HepG2 (cell line): ENCODE data around the gene SPDYE4. TPM values are rescaled to one million over a fixed set of nuclear protein-coding genes. Genes with fewer than 3 reads are reported as not detected.

Experiments used
- ATAC-seq: fragments of 200-7000 bp; cut with Tn5 transposase; 3 replicates; pipeline ENCODE4 v1.9.1; 2020; ENCODE audit warnings: mild to moderate bottlenecking, moderate library complexity
- BruUV-seq: library from RNA; stranded (reverse); fragments of 400-500 nt; replicated peaks from 2 replicates; lab custom pipeline; 2021; lab: Mats Ljungman, UMichigan
- CTCF ChIA-PET: fragments of 300-600 bp; formaldehyde crosslinking; extraction: SDS; loops from one replicate; lab custom pipeline; 2021; ENCODE audit warnings: low total read pairs, inconsistent platforms, low intra/inter-chr PET ratio; lab: Yijun Ruan, JAX
- POLR2A ChIA-PET: fragments of 350-600 bp; sonication (Branson Sonifier 250); formaldehyde crosslinking; loops from one replicate; lab custom pipeline; 2020; ENCODE audit warnings: antibody characterized with exemption, inconsistent platforms; lab: Yijun Ruan, JAX
- DNase-seq: peaks from one replicate; pipeline ENCODE4 v3.0.0-alpha.2; 2015; ENCODE audit warnings: low spot score
- FAIRE-seq: peaks from 3 replicates; lab custom pipeline; 2011; peaks lifted over from hg19 to GRCh38; lab: Jason Lieb, UNC
- H2AFZ ChIP-seq: one replicate; pipeline ENCODE4 v1.6.1; 2011; ENCODE audit warnings: low read length, inconsistent platforms
- H3K27ac ChIP-seq: fragments of 300-600 bp; 3 replicates; pipeline ENCODE4 v1.8.0; 2011; ENCODE audit warnings: mixed run types, mild to moderate bottlenecking, mixed read lengths, low read length, inconsistent platforms; ENCODE audit not compliant: insufficient read depth; ENCODE audit errors: extremely low read length
- H3K27me3 ChIP-seq, 2 experiments: fragments of 200-600 bp in 1 of 2; 2 replicates in 1 of 2; 3 replicates in 1 of 2; pipeline versions ENCODE4 v1.6.0 to v1.8.0; 2011; ENCODE audit warnings: low read length in 2 of 2, mild to moderate bottlenecking in 2 of 2, moderate library complexity in 2 of 2, inconsistent platforms in 1 of 2; ENCODE audit not compliant: insufficient read depth in 2 of 2, control insufficient read depth in 1 of 2
- H3K36me3 ChIP-seq, 2 experiments: fragments of 200-600 bp in 1 of 2; replicated peaks in 1 of 2; 2 replicates in 1 of 2; 3 replicates in 1 of 2; pipeline versions ENCODE4 v1.5.1 to v1.8.0; 2011; ENCODE audit warnings: low read length in 2 of 2, inconsistent platforms in 1 of 2; ENCODE audit not compliant: insufficient read depth in 2 of 2, control insufficient read depth in 1 of 2
- H3K4me1 ChIP-seq: 2 replicates; pipeline ENCODE4 v1.5.1; 2012; ENCODE audit warnings: low read length, inconsistent platforms; ENCODE audit not compliant: insufficient read depth
- H3K4me2 ChIP-seq: 2 replicates; pipeline ENCODE4 v1.6.0; 2011; ENCODE audit warnings: low read depth, low read length, inconsistent platforms
- H3K4me3 ChIP-seq, 3 experiments: fragments of 200-600 bp in 1 of 3; sonication (generic), shearing (Covaris generic) in 1 of 3; replicated peaks in 1 of 3; 2 replicates each; pipeline ENCODE4 v1.5.1; 2011 to 2016; ENCODE audit warnings: low read length in 3 of 3, inconsistent platforms in 2 of 3, low read depth in 2 of 3, mild to moderate bottlenecking in 2 of 3, control low read depth in 1 of 3, mixed read lengths in 1 of 3; ENCODE audit not compliant: insufficient read depth in 1 of 3
- H3K79me2 ChIP-seq: one replicate; pipeline ENCODE4 v1.6.1; 2011; ENCODE audit warnings: low read length, inconsistent platforms; ENCODE audit not compliant: insufficient read depth
- H3K9ac ChIP-seq: 2 replicates; pipeline ENCODE4 v1.6.0; 2011; ENCODE audit warnings: mild to moderate bottlenecking, low read depth, low read length, inconsistent platforms; ENCODE audit not compliant: insufficient read depth
- H3K9me3 ChIP-seq: 2 replicates; pipeline ENCODE4 v1.5.1; 2012; ENCODE audit warnings: mild to moderate bottlenecking, low read length
- H4K20me1 ChIP-seq: 2 replicates; pipeline ENCODE4 v1.6.0; 2011; ENCODE audit warnings: inconsistent platforms, mild to moderate bottlenecking, low read length, moderate library complexity; ENCODE audit not compliant: insufficient read depth
- CREB1 ChIP-seq, 2 experiments: fragments of 450-650 bp in 1 of 2; IDR thresholded peaks; 2 replicates each; pipeline ENCODE4 v1.6.1; 2016 to 2017; ENCODE audit warnings: control low read depth in 1 of 2, mild to moderate bottlenecking in 1 of 2, missing compliant biosample characterization in 1 of 2, missing genetic modification characterization in 1 of 2
- NR2F6 ChIP-seq, 2 experiments: IDR thresholded peaks; 2 replicates each; pipeline ENCODE4 v1.6.1; 2016; ENCODE audit warnings: antibody characterized with exemption in 1 of 2, mild to moderate bottlenecking in 1 of 2
- ZBTB8A ChIP-seq: sonication (generic); formaldehyde crosslinking; IDR thresholded peaks from 2 replicates; pipeline ENCODE4 v1.4.0; 2020; ENCODE audit warnings: mild to moderate bottlenecking, low read depth, missing genetic modification reagents, borderline replicate concordance
- ZMYM3 ChIP-seq: sonication (generic); formaldehyde crosslinking; IDR thresholded peaks from 2 replicates; pipeline ENCODE4 v1.5.1; 2020; ENCODE audit warnings: mild to moderate bottlenecking, missing genetic modification reagents
- ZMYM4 ChIP-seq: sonication (generic); formaldehyde crosslinking; IDR thresholded peaks from 2 replicates; pipeline ENCODE4 v1.8.1; 2023; ENCODE audit warnings: mild to moderate bottlenecking, missing genetic modification reagents
- ZNF570 ChIP-seq: sonication (generic); formaldehyde crosslinking; IDR thresholded peaks from 2 replicates; pipeline ENCODE4 v1.4.0; 2020; ENCODE audit warnings: mild to moderate bottlenecking, missing genetic modification reagents, borderline replicate concordance
- ZNF704 ChIP-seq: sonication (generic); formaldehyde crosslinking; IDR thresholded peaks from 2 replicates; pipeline ENCODE4 v1.8.1; 2023; ENCODE audit warnings: mild to moderate bottlenecking, inconsistent platforms, moderate library complexity, missing genetic modification reagents, borderline replicate concordance
- ZNF709 ChIP-seq: sonication (generic); formaldehyde crosslinking; IDR thresholded peaks from 2 replicates; pipeline ENCODE4 v1.5.0; 2020; ENCODE audit warnings: mild to moderate bottlenecking, missing genetic modification reagents
- WGBS: methylation state at CpG from one replicate; pipeline ENCODE4 v1.1.6; 2017; ENCODE audit warnings: low lambda C conversion rate; 5-methylcytosine and 5-hydroxymethylcytosine counted together
- in situ Hi-C: cut with HindIII; loops from 2 replicates; pipeline ENCODE4 v1.10.0; 2017; ENCODE audit warnings: low pct_unique_long_range_greater_than_20kb; ENCODE audit not compliant: extremely low pct_ligation_motif_present
- intact Hi-C: fragments of 100-400 bp; cut with micrococcal nuclease; formaldehyde crosslinking; loops from one replicate; pipeline ENCODE4 v1.10.0; 2022; ENCODE audit not compliant: unreplicated experiment
- polyA plus RNA-seq, 8 experiments: library from polyadenylated mRNA; depleted of rRNA in 3 of 8; stranded (reverse) in 7 of 8; unstranded in 1 of 8; fragments of >200 nt; fragmentation: Illumina TruSeq in 4 of 8; extraction: Trizol in 4 of 8; gene quantifications; 2 replicates each; pipeline versions ENCODE4 v1.2.1 to v1.2.3, GENCODE V29; 2011 to 2016; ENCODE audit warnings: low read depth in 4 of 8, missing spikeins in 1 of 8, mixed read lengths in 1 of 8; ENCODE audit not compliant: insufficient read depth in 1 of 8
- total RNA-seq, 5 experiments: library from RNA; depleted of rRNA; stranded (reverse); fragments of >200 nt; fragmentation: Illumina TruSeq; extraction: Trizol; gene quantifications; 2 replicates each; pipeline ENCODE4 v1.2.3, GENCODE V29; 2016; ENCODE audit warnings: low read depth in 1 of 5
- TF ChIP-seq, protein P1 (sequence below): sonication (generic); formaldehyde crosslinking; IDR thresholded peaks from 2 replicates; pipeline ENCODE4 v1.5.0; 2020; ENCODE audit warnings: mild to moderate bottlenecking, missing genetic modification reagents, borderline replicate concordance

The SPDYE4 gene
- total and polyA plus RNA-seq, 2 of the 13 experiments (the other 11 are each of a cell fraction or from before 2014, with no cell fraction given): not detected

- Histone ChIP-seq H3K79me2 (no peaks in the 10 kb centered on the region), H3K27ac (no peak overlapping the region), H3K4me3 (no peak overlapping the region), H3K9me3 (no peaks in the 10 kb centered on the region), H3K4me2 (no peak overlapping the region), H4K20me1 (no peaks in the 10 kb centered on the region), H3K36me3 (no peaks in the 10 kb centered on the region), H2AFZ (no peak overlapping the region), H3K9ac (no peak overlapping the region), H3K4me1 (peaks cover 16% of the 10 kb centered on the region), H3K27me3 (peaks cover 0 to 8% of the 10 kb centered on the region in 2 experiments; a peak in 2 of 5 replicates)
- DNase-seq (no peak), ATAC-seq (no peak), FAIRE-seq (no peak)
- no peak for TF ChIP-seq ZNF570 (CRISPR knock-in tag)
- TF ChIP-seq CREB1 (IDR thresholded peaks at IDR 0.05): peak; percentile 63
- TF ChIP-seq CREB1 (CRISPR knock-in tag; IDR thresholded peaks at IDR 0.05): no peak
- no peak for TF ChIP-seq ZNF704 (CRISPR knock-in tag)
- no peak for TF ChIP-seq NR2F6 (IDR thresholded peaks at IDR 0.05)
- no peak for TF ChIP-seq NR2F6 (CRISPR knock-in tag; IDR thresholded peaks at IDR 0.05)
- TF ChIP-seq ZMYM3 (CRISPR knock-in tag): no peak
- TF ChIP-seq ZMYM4 (CRISPR knock-in tag): no peak
- TF ChIP-seq, protein P1, sequence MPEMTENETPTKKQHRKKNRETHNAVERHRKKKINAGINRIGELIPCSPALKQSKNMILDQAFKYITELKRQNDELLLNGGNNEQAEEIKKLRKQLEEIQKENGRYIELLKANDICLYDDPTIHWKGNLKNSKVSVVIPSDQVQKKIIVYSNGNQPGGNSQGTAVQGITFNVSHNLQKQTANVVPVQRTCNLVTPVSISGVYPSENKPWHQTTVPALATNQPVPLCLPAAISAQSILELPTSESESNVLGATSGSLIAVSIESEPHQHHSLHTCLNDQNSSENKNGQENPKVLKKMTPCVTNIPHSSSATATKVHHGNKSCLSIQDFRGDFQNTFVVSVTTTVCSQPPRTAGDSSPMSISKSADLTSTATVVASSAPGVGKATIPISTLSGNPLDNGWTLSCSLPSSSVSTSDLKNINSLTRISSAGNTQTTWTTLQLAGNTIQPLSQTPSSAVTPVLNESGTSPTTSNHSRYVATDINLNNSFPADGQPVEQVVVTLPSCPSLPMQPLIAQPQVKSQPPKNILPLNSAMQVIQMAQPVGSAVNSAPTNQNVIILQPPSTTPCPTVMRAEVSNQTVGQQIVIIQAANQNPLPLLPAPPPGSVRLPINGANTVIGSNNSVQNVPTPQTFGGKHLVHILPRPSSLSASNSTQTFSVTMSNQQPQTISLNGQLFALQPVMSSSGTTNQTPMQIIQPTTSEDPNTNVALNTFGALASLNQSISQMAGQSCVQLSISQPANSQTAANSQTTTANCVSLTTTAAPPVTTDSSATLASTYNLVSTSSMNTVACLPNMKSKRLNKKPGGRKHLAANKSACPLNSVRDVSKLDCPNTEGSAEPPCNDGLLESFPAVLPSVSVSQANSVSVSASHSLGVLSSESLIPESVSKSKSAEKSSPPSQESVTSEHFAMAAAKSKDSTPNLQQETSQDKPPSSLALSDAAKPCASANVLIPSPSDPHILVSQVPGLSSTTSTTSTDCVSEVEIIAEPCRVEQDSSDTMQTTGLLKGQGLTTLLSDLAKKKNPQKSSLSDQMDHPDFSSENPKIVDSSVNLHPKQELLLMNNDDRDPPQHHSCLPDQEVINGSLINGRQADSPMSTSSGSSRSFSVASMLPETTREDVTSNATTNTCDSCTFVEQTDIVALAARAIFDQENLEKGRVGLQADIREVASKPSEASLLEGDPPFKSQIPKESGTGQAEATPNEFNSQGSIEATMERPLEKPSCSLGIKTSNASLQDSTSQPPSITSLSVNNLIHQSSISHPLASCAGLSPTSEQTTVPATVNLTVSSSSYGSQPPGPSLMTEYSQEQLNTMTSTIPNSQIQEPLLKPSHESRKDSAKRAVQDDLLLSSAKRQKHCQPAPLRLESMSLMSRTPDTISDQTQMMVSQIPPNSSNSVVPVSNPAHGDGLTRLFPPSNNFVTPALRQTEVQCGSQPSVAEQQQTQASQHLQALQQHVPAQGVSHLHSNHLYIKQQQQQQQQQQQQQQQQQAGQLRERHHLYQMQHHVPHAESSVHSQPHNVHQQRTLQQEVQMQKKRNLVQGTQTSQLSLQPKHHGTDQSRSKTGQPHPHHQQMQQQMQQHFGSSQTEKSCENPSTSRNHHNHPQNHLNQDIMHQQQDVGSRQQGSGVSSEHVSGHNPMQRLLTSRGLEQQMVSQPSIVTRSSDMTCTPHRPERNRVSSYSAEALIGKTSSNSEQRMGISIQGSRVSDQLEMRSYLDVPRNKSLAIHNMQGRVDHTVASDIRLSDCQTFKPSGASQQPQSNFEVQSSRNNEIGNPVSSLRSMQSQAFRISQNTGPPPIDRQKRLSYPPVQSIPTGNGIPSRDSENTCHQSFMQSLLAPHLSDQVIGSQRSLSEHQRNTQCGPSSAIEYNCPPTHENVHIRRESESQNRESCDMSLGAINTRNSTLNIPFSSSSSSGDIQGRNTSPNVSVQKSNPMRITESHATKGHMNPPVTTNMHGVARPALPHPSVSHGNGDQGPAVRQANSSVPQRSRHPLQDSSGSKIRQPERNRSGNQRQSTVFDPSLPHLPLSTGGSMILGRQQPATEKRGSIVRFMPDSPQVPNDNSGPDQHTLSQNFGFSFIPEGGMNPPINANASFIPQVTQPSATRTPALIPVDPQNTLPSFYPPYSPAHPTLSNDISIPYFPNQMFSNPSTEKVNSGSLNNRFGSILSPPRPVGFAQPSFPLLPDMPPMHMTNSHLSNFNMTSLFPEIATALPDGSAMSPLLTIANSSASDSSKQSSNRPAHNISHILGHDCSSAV (CRISPR knock-in tag): no peak
- no peak for TF ChIP-seq ZNF709
- TF ChIP-seq ZBTB8A (CRISPR knock-in tag): no peak
- ChIA-PET POLR2A (no interaction called here), CTCF (no interaction called here)
- intact Hi-C loops: no loop called here
- in situ Hi-C loops: no loop called here
- 19% methylated on average over 4 of the region's 4 CpGs for WGBS
- no TSS peak for BruUV-seq
These were observed 56.6 kb downstream of the SPDYE4 start for GRCh38 chr17:8701754-8702153.
